NCI-H1105 treated with DMSO at 0.1 percent for 48 hours (cell line): ENCODE results near the gene MYNN.
"Not testable (repeated sequence)": the region's sequence is repeated elsewhere in the genome, so short reads cannot be mapped to it uniquely, and the experiment has no call there.

ENCODE experiments used
- DNase-seq: peaks from one replicate; lab custom pipeline; 2025; lab: John Stamatoyannopoulos, UW

The MYNN gene

DNA sequence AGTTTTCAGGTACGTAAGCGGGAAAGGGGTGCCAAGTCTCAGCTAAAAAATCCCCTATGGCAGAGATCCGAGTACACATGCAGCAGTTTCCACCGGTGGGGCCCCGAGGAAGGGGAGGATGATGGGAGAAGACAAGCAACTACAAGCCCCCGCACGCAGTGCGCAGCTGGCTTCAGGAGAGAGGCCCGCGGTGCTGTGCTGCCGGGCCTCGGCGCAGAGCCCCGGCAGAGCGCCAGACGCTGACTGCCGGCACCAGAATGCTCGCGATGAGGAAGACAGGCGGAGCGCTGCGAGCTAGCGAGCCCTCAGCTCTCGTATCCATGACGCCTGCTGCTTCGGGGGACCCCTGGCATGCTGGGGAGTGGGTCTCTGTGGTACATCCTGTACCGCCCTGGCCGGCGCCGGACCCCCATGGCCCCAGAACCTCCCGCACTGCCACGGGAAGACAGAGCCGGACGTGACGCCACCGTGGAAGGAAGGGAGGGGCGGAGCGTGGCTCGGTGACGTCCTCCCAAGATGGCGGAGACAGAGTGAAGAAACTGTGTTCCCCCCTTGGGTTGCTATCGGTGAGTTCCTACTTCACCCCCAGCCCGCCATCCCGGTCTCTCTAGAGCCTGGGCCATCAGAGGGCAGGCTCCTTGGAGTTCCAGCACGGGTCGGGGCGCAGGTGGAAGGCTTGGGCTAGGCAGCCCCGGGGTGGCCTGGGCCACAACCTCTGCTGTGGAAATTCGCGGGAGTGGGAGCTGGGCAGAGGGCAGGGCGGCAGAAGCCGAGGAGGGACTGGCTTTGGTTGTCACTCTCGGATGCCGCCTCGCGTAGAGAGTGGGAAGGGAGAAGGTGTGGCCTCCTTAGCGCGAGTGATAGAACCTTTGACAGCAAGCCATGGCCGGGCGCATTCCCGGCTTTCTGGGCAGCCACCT lies at the start of gene MYNN:
TSS of gene MYNN (plus strand) at position 500 of the 920 bp plus-strand sequence. CDS start 900 bp downstream, outside the sequence.
- peak; percentile 98 for DNase-seq

DNA sequence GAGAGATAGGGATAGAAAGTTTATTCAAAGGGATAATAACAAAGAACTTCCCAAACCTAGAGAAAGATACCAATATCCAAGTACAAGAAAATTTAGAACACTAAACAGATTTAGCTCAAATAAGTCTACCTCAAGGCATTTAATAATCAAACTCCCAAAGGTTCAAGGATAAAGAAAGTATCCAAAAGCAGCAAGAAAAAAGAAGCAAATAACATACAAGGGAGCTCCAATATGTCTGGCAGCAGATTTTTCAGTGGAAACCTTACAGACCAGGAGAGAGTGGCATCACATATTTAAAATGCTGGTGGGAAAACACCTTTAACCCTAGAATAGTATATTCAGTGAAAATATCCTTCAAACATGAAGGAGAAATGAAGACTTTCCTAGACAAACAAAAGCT lies 41.3 kb upstream of the MYNN start:
- DNase-seq, result not testable (repeated sequence)

DNA sequence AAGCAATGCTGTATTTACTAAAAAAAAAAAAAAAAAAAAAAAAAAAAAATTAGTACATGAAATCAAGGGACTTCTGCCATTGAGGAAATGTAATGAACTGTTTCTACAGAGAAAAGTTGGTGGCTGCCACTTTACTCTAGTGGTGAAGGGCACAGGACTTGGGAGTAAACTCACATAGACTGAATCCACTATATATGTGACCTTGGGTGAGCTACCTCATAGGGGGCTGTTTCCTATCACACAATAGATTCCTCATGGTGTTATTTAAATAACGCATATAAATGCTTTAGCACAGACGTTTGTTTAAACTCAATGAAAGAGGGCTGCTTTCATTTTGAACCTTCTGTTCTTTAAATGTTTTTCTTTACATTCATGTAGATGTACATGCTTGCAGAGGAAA lies 34.1 kb upstream of the MYNN start:
- no peak for DNase-seq

DNA sequence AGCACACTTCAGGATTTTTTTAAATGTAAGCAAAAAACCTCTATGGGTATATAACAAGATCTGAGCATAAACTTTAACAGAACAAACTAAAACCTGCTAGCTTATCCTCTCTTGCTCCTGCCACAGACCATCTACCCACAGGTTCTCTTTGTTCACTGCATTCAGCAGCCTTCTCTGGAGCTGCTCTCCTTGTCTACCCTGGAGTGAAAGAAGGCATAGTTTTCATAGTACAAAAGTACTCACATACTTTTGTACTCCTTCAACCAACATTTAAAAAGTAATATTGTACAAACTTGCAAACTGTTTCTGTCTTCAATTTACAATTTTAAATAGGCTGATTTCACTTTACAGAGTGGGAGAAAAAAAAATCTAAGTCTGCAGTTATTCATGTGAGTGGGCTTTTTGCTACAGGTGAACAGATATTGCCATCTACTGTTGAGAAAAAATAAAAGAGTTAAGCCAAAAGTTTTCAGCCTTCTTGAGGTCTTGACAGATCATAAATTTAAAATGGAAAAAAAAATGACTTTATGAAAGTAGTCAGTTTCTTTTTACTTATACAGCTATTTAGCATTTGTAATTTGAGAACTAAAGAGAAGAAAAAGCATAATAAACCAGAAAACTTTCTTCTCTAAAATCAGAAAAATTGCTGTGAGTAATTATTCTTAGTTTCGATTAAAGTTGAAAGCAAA lies 28.7 kb upstream of the MYNN start:
- DNase-seq, result peak; percentile 62

DNA sequence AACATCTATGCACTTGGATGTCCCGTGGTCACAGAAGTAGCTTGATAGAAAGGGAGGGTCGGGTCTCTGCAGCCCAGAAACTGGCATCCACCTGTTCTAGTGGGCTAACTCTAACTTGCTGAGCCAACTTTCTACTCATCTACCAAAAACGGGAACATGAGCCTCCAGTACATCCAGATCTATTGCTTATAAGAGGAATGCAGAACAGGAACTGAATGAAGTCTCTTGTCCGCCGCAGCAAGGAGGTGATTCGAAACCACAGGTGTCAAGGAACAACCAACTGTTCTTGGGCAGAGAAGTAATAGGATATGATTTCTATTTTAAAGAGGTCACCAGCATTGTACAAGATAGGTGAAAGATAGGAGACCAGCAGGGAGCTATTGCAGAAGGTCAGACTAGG lies 26.3 kb upstream of the MYNN start:
- DNase-seq, result no peak

DNA sequence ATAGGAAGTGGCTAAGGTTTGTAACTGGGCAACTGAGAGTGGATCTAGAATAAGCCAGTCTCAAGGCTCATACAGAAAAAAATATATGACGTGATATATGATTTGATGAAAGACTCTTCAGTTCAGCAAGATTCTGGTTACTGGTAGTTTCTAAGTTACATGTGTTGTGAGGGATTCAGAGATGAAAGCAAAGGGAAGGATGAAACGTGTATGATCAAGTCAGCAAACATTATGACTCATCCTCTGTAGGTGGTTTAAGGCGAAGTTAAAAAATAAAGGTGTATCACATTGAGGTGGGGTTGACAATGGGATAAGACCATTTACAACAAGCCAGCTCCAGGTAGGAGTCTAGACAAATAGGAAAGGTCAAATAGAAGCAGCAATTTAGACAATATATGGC lies 24.5 kb upstream of the MYNN start:
- DNase-seq, result no peak

DNA sequence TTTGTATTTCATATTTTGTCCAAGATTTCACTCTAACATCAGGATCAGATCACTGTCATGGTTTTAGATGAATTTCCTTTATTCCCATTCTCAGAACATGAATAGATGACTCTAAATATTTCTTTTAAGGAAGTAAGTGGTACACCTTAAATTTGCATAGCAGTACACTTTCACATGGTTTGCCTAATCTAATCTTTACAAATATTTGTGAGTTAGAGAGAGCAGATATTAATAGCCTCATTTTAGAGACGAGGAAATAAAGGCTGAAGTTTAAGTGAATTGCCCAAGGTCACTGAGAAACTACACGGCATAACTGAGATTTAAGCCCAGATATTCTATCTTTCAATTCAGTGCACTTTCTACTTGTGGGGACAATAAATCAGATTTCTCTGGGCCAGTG lies 22.5 kb upstream of the MYNN start:
- DNase-seq, result no peak

DNA sequence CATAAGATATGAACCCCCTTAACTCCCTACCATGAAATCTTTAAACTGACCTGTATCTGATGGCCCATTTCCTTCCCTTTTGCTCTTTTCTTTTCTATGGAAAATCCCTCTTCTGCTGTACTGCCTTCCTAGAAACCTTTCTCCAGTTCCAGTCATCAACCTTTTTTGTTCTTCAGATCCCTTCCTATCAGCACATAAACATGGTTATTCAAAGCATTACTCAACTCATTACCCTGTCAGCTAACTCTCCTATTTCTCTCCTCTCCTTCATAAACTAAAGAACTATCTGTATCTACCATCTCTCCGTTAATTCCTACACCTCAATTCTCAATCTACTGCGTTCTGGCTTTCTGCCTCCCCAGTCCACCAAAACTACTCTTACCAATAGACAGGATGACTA lies 21.3 kb upstream of the MYNN start:
- no peak for DNase-seq

DNA sequence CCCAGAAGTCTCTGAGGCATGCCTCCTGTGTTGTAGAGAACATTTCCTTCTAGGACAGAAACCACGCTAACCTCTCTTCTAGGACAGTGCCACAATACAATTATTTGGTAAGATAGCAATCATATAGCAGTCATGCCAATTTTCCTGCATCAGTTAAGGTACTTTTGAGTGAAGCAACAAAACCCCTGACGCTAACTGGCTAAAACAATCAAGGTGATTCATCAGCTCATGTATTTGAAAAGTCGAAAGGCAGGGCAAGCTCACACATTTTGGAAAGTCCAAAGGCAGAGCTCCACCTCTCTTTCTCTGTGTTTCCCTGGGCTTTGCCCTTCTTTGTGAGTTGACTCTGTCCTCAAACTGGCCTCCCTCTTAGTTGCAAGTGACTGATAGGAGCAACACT lies 18.5 kb upstream of the MYNN start:
- DNase-seq, result no peak

DNA sequence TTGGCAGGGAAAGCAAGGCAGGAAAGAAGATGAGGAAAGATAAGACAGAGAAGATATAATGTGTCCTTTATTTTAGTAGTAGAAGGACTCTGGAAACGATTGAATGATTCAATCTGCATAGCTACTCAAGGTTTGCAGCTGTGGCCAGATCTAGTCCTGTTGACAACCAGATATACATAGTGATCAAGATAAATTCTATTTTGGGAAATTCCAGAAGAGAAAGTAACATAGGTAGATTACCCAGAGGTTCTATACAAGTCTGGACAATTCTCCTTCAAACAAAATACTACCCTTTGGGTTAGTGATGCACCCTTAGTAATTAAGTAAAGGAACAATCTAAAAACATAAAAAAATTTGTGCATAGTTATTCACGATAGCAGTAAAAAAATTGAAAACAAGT lies 17.7 kb upstream of the MYNN start:
- no peak for DNase-seq

DNA sequence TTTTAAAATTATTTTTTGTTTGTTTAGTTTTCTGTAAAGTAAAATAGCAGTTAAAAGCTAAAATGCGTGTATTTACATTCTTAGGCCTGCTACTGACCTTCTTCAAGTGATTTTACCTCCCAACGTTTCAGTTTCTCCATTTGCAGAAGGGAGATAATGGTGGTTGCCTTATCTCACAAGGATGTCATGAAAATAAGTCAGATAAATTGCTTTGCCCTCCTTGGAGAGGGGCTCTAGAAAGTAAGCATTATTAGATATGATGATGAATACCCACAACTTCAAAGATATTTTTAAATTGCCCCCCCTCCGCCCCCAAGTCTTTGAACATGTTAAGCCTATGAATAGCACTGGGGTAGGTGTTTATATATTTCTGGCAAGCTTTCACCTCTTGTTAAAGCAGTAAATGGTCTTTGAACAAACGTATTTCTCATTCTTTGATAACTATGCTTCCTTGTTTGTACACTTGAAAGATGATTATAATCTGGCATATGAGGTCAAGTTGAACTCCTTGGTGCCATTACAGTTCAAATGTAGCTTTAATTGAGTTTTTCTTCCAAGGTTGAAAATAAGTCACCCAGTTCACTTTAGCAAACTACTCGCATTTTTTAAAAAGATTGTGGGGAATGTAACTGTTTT lies 14.7 kb upstream of the MYNN start:
- DNase-seq, result no peak

DNA sequence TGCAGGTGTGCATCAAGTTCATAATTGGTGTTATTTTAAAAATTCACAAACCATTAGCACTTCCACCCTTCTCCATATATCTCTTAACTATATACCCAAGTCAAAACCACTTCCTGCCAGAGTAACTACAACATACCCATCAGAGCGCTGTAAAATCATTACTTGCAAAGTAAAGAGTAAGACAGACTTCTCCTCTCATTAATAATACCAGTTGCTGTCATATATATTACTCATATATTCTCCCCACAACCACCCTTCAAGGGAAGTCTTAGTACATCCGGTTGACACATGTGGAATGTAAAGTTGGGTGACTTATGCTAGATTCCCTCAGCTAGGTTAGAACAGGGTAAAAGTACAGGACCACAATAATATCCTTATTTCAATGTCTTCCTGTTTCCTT lies 13.9 kb upstream of the MYNN start:
- DNase-seq, result no peak

DNA sequence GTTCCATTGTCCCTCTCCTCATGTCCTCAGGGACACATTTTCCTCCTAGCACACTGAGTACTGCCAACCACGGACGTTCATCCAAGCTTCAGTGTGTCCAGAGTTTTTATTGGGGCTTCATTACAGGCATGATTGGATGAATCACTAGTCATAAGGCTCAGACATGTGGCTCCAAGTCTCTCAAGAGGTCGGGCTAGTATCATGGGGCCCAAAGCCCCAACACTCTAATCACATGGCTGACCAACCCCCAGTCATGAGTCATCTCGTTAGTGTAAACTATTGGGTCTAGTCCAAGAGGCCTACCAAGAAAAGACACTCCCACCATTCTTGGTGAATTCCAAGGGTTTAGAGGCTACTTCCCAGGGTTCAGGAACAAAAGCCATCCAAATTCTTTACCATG lies 12.7 kb upstream of the MYNN start:
- no peak for DNase-seq

DNA sequence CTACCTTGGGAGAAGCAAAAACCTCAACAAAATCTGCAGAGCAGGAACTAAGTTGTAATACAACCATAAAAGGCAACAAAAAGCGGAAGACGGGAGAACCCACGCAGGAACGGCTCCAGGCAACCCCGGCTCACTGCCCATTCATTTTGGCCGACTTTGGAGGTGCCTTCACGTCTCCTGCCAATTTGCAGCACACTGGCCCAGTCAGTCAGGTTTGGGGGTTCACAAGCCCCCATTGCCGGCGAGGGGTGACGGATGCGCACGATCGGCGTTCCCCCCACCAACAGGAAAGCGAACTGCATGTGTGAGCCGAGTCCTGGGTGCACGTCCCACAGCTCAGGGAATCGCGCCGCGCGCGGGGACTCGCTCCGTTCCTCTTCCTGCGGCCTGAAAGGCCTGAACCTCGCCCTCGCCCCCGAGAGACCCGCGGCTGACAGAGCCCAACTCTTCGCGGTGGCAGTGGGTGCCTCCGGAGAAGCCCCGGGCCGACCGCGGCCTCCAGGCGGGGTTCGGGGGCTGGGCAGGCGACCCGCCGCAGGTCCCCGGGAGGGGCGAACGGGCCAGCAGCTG lies 8.8 kb upstream of the MYNN start:
- DNase-seq, result peak; percentile 76

DNA sequence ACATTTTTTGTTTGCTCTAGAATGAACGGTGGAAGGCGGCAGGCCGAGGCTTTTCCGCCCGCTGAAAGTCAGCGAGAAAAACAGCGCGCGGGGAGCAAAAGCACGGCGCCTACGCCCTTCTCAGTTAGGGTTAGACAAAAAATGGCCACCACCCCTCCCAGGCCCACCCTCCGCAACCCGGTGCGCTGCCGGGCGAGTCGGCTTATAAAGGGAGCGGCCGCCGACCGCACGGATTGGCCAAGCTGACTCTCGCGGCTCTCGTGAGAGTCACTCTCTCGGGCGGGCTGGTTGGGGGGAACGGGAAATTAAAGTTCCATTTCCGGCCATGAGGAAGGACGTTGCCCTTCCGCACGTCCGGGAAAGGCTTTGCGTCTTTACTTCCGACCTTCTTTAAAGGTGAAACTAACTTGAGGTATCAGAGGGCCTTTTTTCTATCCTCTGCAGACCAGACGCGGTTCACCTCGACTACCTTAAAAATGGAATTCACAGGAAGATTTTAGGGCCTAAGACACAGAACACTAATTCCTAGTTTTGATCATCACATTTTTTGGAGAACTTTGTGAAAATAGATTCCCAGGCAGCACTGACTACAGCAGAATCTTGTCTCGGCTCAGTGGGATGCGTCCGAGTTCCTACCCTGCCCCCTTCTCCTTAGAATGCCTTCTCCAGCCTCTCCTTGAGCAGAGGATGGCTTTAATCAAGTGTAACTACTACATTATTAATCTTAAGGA lies 8.1 kb upstream of the MYNN start, which contains the start of gene TERC:
TSS of gene TERC (minus strand) at position 179 of the 731 bp plus-strand sequence.
- DNase-seq, result peak; percentile 96

DNA sequence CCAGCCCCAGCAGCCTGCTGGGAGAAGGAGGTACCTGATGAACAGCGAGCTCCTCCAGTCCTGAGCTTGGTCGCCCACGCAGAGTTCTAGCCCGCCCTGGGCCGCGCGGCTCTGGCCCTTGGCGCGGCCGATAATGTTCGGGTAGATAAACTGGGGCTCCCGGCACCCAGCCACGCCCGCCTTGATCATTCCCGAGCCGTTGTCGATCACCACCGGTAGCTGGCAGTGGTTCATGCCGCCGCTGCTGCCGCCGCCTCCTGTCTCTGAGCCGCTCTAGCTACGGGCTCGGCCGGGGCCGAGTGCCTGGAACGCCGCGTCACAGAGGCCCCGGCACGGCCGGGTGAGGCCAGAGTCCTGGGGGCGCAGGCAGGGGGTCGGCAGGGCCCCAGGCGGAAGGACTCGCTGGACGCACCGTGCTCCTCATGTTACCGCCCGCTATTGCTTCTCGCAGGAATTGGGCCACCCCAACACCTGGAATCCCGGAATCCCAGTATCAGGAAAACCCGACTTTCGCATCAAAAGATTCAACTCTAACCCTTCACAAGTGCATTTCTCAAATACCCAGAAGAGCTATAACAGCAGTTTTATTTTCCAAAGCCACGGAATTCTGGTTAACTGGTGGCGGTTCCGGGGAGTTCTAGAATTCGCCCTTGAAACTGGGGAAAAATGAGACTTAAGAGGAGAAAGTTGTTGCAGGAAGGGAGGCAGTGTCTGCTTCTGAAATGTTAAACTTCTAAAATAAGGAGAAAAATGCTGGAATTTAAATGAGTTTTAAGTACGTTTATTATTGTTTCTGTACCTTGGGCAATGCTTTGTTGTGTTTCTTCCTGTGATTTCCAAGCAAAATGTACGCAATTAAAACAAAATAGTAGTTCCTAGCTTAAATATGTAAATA lies 3.7 kb upstream of the MYNN start, which contains the start of gene ACTRT3:
TSS of gene ACTRT3 (minus strand) at position 275 of the 895 bp plus-strand sequence. CDS start at position 234, 41 bp downstream.
- no peak for DNase-seq

DNA sequence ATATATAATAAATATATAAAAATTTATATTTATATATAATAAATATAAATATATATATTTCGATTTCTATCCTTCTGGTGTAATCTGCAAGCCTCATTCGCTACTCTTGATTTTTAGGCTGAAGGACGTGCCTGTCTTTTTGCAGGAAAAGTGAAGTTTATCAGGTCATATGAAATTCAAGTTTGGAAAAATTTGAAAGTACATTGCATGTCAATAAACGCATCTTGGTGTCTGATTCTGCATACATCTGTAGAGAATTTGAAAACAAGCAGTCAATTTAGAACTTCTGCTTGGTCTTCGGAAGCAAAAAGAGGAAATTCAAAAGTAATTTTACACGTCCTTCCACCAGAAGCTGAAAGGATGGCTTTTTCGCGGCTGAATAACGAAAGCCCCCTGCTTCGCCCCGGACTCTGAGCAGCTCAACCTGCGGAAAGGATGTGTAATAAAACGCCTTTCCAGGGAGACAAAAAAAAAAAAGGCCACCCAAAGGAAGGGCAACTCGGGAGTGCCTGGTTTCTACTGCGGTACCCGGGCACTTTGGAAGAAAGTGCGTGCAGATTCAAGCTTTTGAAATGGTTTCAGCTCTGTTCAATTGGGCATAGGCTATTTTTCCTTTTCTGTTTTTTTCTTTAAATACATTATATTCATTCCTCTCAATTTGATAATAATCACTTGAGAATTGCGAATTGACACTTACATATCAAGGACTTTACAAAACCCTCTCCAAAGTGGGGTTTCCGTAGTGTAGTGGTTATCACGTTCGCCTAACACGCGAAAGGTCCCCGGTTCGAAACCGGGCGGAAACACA lies 1.5 kb upstream of the MYNN start:
- DNase-seq, result peak; percentile 99

DNA sequence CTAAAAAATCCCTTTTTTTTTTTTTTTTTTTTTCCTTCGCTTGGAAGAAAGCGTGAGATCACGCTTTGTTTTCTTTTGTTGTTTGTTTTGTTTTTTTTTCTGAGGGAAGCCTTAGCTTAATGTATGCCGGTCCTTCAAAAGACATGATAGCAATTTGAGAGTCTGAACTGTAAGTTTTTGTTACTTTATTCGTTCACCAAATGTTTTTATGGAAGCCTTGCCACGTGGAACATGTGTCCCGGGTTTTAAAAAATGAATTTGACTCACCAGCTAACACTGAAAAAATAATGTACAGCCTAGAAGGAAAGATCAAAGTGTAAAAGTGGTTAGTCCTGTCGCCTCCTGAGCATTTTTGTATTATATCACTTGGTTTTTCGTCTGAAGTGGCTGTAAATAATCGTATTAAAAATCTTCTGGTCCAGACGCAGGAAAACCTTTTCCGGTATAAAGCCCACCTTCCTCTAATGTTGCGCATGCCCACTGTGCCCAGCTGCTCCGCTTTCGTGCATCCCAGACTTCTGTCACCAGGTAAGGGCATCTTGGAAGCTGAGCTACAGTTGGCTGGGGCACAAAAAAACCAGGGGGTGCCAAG lies 795 bp upstream of the MYNN start:
- DNase-seq, result peak; percentile 99

DNA sequence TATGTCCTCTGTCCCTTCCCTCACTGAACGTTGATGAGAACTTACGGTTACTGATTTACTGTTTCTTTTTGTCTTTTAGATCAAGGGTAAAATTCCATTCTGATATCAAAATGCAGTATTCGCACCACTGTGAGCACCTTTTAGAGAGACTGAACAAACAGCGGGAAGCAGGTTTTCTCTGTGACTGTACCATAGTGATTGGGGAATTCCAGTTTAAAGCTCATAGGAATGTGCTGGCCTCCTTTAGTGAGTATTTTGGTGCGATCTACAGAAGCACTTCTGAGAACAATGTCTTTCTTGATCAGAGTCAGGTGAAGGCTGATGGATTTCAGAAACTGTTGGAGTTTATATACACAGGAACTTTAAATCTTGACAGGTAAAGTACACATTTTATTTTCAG lies 990 bp downstream of the MYNN start:
- DNase-seq, result no peak
